ENCODE results near the gene THSD7A.

Gene THSD7A

DNA sequence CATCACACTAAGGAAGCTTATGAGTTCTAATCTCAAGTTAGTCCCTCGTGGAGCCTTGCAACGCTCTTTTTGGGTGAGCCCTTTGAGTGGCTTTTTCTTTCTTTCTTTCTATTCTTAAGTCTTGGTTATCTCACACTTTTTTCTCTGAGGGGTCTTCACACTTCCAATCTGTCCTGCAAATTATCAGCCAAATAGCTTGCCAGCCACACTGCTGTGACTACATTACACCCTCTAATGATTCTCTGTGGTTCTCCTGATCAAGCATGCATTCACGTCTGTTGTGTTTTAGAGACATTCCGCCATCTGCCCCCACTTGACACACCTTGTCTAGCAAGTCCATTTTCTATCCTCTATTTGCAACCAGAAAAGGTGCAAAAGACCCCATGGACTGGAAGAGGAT, 340.2 kb downstream of the THSD7A start:
- no peak for DNase-seq (ENCODE audit: low read depth, low spot score)
- no peak overlapping the region for H3K4me3 ChIP-seq (ENCODE audit: low read length)

DNA sequence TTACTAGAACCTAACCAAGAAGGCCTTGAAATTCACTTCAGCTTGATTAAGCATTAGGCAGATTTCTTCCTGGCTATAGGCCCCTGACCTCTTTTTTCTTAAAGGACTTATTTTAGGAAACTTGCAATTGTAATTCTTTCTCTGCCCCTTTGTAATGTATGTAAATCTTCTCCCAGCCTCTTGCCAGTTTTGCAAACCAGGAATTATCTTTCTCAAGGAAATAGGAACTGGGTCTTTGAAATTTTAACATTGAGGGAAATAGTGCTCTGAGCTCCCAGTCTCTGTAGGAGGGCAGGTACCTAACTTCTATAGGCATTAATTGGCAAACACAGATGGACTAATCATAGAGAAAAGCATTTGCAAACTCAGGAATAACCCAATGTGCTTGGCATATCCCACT, 342.7 kb downstream of the THSD7A start:
- DNase-seq (ENCODE audit: low read depth, low spot score): no peak
- H3K4me3 ChIP-seq (ENCODE audit: low read length): no peak overlapping the region

DNA sequence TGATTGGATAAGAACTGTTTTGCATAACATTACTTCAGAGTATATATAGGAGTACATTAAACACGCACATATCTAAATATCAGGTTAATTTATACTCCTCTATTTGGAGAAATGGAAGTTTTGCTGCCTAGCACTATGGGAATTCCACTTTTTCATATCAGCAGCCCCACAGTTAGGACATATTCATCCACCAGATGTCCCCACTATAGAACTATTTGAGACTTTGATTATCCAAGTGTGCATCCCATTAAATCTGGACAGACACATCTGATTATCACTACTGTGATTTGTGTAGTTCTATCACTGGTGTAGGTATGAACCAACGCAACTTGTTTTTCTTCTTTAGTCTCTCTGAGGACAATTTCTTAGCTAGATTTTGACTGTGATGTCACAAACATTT, 345.7 kb downstream of the THSD7A start:
- H3K4me3 ChIP-seq (ENCODE audit: low read length): no peak overlapping the region
- no peak for DNase-seq (ENCODE audit: low read depth, low spot score)

DNA sequence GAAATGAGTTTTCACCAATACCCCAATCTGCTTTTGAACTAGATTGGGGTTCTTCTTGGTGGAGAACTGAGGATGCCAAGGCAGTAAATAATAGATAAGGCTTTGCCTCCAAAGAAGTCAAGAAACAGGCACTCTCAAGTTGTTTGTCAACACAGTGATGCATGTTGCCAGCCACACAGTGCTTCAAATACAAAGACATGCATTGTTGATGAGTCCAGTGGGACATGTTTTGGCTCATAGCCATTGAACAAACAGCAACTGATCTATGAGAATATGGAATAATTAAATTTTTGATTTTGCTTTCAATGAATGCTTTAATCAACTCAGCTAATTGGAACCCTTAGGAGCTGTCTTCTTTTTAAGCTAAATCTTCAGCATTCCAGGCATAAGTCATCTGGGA, 346.4 kb downstream of the THSD7A start:
- H3K4me3 ChIP-seq (ENCODE audit: low read length): no peak overlapping the region
- DNase-seq (ENCODE audit: low read depth, low spot score): no peak

DNA sequence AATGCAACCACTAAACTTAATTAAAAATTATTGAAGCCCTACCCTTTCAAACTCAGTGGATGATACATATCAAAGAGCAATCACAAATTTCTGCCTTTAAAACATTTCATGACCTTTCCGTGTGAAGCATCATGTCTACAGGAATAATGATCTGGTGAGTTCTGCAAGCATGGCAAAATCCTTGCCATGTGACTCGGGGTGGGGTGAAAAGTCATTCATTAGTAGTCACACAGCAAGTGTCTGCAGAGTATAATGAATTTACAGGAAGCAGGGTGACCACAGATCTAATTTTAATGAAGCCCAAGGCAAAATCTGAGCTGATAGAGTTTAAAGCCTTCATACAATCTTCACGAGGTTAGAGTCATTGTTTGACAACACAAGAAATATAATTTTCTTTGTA, 351.9 kb downstream of the THSD7A start:
- no peak overlapping the region for H3K4me3 ChIP-seq (ENCODE audit: low read length)
- no peak for DNase-seq (ENCODE audit: low read depth, low spot score)

DNA sequence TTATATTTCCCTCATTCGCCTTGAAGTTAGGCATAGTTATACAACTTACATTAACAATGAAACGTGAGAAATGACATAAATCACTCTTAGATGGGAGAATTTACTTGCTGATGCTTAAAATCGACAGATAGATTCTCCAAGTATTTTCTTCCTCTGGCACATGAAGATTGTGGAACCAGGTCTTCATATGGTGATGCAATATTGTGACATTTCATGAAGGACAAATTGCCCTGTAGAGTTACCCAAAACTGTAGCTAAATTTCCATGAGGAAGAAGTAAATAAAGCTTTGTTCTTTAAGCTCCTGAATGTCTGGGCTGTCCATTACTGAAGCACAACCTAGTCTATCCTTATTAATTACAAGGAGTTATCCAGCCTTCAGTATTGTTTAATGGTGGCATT, 353.1 kb downstream of the THSD7A start:
- DNase-seq (ENCODE audit: low read depth, low spot score): no peak
- H3K4me3 ChIP-seq (ENCODE audit: low read length): no peak overlapping the region

DNA sequence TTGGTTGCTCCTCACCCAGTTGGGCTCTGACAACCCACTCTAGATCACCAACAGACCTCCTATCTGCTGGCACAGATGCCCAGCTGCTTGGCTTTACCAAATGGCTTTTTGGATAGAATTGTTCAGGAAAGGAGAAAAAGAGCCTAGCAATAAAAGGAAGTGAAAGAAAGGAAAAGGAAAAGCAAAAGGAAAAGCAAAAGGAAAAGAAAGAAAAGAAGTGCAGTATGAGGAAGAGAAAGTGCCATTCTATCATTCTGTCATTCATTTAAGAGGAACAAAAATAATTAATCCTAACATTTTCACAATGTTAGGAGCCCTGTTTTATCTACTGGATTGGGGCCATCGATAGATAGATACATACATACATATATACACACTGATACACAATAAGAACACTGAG, 353.6 kb downstream of the THSD7A start:
- no peak for DNase-seq (ENCODE audit: low read depth, low spot score)
- H3K4me3 ChIP-seq (ENCODE audit: low read length): no peak overlapping the region

DNA sequence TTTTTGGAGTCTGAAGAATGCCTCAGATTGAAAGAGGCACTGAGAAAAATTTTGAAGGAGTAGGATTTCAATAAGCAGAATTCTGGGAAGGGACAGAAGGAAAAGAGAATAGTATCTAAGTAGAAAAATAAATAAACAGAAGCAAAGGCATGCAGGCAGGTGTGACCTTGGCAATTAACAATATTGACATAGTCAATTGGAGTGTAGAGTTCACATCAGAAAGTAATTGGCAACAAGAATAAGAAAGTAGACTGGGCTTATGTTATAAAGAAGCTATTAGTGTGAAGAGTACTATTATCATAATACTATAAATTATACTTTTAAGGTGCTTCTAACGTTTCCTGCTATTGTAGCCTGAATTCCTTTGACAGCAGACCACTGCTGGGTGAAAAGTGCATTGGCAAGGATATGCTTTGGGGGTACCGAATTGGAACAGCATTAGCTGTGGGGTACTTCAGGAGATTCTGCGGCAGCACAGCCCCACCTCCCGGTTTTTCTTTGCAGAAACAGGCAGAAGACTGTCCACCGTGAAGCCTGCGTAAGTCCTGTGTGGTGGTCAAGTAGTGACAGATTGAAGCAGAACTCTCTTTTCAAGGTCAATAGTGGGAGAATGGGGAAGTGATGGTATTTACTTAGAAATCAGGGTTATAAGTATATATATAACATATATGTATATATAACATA, 357.0 kb downstream of the THSD7A start:
- H3K4me3 ChIP-seq (ENCODE audit: low read length): no peak overlapping the region
- no peak for DNase-seq (ENCODE audit: low read depth, low spot score)

DNA sequence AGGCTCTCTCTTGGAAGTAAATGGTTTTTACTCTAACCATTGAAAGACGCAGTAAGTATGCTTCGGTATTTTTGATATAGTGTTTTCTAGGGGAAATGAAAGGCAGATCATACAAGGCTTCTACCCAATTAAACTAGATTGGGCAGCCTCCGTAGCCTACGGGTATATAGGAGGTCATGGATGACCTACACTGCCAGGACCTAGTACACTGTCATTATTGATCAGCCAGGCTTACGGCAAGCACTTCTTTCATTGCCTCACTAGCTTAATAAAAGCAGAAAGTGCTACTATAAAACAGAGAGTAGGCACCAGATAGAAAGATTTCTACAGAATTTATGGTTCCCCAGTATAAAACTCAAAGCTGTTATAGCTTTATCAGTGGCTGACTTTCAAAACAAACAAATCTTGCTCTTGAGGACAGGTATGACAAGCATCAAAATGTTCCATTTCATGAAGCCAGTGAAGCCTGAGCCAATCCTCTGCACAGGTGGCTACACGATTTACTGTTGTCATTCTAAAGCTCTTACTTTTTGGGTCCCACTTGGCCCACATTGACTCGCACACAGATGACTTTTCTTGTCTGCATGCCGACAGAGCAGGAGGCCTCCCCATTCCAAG, 358.1 kb downstream of the THSD7A start:
- no peak overlapping the region for H3K4me3 ChIP-seq (ENCODE audit: low read length)
- no peak for DNase-seq (ENCODE audit: low read depth, low spot score)

DNA sequence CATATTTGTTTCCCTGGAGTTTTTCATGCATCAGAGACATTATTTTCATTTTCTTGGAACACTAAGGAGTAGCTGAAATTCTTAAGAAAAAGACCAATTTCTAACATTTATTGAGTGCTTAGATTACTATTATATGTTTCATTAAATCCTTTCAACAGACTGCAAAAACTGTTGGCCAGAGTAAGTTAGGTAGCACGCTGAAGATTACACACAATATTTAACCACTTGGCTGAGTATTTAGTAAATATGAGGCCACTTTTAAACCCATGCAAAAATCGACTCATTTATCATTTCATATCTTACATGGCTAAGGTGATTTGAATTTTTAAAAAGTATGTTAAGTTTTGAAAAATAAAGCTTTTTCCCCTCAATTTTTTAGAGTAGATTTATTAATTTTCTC, 358.8 kb downstream of the THSD7A start:
- DNase-seq (ENCODE audit: low read depth, low spot score): no peak
- H3K4me3 ChIP-seq (ENCODE audit: low read length): no peak overlapping the region

DNA sequence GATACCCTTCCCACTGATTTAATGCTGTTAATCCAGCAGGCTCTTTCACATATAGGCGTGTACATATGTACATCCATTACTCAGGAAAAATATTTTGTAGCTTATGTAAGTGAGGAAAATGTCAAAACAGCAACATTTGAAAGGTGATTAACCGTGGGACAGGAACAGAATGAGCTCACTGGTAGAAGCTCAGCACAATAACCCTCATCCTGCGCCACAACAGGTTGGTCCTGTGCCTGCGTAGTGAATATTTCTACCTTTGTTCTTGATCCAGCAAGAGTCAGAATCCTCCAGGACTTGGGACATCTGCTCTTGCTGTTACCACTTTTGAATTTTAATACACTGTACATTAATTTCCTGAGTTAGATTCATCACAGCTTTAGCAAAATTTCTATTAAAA, 359.4 kb downstream of the THSD7A start:
- DNase-seq (ENCODE audit: low read depth, low spot score): no peak
- H3K4me3 ChIP-seq (ENCODE audit: low read length): no peak overlapping the region

DNA sequence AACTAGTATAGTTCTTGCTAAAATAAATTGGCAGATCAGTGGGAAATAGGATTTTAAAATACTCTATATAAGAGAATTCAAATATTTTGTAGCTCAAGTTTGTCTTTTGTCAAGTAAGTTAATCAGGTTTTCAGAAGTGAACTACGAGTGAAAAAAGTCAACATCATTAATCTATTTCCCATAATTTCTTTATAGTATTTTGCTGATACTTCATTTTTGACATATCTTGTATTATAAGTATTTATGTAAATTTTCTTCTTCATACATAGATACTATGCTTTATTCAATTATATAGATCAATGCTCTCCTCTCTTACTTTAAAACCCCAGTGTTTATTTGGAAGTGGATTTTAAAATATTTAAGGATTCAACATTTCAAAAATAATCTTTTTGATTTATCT, 360.7 kb downstream of the THSD7A start:
- no peak for DNase-seq (ENCODE audit: low read depth, low spot score)
- H3K4me3 ChIP-seq (ENCODE audit: low read length): no peak overlapping the region

DNA sequence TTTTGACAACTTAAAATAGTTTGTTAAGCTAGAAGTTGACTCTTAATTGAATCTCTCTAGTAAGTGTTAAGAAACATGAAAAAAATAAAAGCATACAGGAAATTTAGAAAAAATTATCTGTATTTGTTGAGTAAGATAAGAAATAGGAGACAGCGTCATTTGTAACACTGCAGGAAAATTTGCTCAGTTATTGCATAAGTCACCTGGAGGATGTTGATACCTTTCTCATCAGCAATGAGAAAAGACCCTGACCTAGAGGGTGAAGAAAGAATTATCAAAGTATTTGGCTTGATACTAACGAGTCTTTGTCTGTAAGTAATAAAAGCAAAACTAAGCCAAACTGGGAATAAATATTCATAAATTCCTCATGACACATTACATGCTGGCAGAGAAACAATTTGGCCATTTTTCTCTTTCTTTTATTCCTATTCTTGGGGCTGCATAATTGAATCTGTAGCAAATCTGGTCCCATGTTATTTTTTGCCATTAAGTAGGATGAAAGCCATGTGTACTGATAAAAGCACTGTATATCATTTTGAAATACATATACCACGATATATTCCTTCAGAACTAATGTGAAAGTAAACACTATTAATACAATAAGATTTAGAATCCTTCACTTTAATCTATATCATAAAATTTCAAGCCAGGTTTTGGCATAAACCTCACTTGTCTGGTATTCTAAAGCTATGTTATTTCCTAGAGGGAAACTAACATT, 362.8 kb downstream of the THSD7A start:
- no peak overlapping the region for H3K4me3 ChIP-seq (ENCODE audit: low read length)
- no peak for DNase-seq (ENCODE audit: low read depth, low spot score)

DNA sequence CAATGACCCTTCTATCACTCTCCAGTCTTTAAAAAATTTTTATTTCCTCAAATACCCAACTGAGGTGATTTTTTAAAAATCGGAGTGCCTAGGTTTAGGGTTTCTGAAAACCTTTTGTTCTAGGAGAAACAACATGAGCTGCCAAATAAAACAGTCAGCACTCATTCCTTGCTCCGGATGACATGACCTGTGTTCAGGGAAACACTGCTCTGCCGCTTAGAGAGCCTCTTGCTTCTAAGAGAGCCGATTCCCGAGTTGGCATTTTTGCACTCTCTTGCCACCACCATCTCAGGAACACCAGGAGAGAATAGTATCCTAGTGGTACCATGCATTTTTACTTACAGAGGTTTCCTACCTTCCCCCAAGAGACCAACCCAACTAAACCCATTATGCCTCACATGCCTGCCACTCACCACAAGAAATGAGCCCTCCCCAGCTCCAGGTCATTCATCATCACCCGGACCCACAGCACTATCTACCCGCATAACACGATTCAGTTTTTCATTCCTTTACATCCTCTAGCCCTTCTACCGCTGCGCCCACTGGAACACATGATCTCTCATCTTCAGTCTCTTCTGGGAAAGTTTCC, 365.4 kb downstream of the THSD7A start:
- no peak for DNase-seq (ENCODE audit: low read depth, low spot score)
- H3K4me3 ChIP-seq (ENCODE audit: low read length): no peak overlapping the region

DNA sequence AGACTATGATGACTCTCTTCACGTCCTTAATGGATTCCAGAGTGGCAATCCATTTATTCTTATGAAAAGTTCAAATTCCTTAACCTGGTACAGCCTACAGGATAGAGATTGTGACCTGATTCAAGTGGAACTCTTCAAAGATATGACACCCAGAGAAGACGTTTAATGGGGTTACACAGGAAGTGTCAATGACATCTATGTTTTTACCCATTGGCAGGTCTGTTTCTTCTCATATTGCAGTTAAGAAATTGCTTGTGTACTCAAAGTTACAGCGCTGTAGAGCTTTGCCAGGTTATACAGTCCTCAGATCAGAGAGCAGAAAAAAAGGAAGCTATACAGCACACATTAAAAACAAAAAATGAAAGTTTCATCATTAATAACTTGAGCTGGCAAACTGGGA, 367.4 kb downstream of the THSD7A start:
- H3K4me3 ChIP-seq (ENCODE audit: low read length): no peak overlapping the region
- DNase-seq (ENCODE audit: low read depth, low spot score): no peak

DNA sequence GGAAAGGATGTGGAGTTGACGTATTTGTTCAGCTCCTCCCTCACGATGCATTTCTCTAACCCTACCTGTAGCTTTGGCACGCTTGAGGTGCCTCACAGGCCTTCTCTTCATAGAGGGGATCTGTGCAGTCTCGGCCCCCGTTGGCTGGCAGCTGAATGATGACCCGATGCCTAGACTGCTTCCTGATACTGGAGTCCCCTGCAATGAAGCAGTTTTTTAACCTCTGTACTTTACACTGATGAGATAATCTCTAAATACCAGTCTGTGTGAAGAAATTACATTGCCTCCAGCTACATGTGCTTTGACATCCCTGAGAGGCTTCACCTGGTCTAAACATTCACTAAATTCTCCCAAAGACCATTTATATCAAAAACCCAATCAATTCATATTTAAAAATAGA, 370.1 kb downstream of the THSD7A start:
- no peak overlapping the region for H3K4me3 ChIP-seq (ENCODE audit: low read length)
- no peak for DNase-seq (ENCODE audit: low read depth, low spot score)

DNA sequence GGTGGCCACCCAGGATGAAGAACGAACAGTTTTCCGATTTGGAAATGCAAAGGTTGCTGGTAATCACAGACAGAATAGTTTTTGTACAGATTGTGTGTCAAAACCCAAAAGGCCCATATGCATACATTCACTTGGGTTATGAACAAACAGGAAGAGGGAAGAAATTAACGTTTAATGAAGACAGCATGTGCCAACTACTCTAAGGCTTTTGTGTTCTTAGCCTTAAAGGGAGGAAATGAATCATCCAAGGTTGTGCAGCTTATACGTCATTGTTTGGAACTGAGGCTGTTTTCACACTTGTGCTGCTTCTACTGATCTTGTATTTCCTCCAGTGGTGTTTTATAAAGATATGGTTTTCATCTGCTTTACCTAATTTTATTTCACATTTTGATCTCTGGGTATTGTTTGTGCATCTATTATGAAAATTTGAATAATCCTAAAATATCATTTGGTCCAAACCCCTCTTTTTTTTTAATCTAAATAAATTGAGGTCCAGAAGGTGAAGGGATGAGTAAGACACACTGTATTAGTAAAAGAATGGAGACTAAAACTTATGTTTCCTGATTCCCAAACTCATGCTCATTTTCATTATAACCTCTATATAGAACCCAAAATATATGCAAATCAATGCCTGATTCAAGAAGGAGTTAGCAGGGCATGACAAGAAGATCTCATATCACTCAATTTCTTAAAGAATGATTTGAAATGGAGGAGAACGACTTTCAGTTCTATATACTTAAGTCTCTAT, 373.1 kb downstream of the THSD7A start:
- DNase-seq (ENCODE audit: low read depth, low spot score): peak; percentile 2
- H3K4me3 ChIP-seq (ENCODE audit: low read length): no peak overlapping the region

DNA sequence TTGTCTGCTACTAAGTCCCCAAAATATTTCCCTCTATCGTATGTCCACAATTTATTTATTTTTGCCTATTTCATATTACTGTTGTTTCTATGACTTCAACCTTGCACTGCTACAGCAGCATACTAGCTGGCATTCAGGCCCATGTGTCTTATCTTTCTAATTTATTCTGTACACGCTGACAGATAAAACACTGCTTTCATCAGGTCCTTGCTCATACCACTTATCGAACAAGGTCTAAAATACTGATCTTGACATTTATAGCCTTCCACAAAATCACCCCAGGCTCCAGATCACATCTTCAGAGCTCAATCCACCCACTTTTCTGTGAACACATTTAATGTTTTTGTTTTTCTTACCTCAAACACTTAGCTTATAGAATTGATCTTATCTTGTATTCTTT, 374.6 kb downstream of the THSD7A start:
- no peak for DNase-seq (ENCODE audit: low read depth, low spot score)
- H3K4me3 ChIP-seq (ENCODE audit: low read length): no peak overlapping the region

DNA sequence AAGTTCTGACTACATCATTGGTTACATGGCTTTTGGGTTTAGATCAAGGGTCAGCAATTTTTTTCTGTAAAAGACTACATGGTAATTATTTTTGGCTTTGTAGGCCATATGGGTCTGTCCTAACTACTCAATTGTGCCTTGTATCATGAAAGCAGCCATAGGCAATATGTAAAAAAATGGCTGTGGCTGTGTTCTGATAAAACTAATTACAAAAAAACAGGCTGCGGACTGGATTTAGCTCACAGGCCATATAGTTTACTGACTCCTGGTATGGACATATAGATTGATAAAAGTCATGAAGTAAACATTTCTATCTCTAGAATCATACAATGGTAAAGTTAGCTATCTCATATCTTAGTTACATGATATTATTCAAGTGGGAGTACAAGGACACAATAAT, 375.4 kb downstream of the THSD7A start:
- no peak overlapping the region for H3K4me3 ChIP-seq (ENCODE audit: low read length)
- DNase-seq (ENCODE audit: low read depth, low spot score): no peak

DNA sequence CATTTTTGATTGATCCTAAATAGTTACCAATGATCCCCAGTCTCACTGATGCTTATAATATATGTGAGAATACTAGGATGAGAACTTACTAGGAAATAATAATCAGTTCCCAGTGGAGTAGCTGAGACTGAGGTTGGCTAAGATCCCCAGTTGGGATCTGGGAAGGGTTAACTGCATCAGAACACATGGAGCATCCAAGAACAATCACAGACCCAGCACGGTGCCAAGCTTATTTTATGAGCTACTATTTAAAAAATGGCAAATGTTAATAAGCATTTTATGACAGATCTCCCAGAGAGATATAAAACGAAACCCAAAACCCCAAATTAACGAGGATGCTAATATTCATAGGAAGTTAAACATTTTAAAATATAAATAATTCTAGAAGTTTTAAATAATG, 379.5 kb downstream of the THSD7A start:
- no peak overlapping the region for H3K4me3 ChIP-seq (ENCODE audit: low read length)
- DNase-seq (ENCODE audit: low read depth, low spot score): no peak
